AG10803 (cell line): ENCODE data around the gene SLC25A30.
"Not testable (repeated sequence)": the region's sequence is repeated elsewhere in the genome, so short reads cannot be mapped to it uniquely, and the experiment has no call there.

Source experiments
- DNase-seq: peaks from one replicate; pipeline ENCODE4 v3.0.0; 2010; ENCODE audit warnings: low read depth
- H3K4me3 ChIP-seq: 2 replicates; pipeline ENCODE4 v1.5.1; 2011; ENCODE audit warnings: mild to moderate bottlenecking, low read length, control low read depth
- CTCF ChIP-seq: conservative IDR thresholded peaks from 2 replicates; pipeline ENCODE4 v1.5.1; 2011; ENCODE audit warnings: mild to moderate bottlenecking, low read length, control low read depth, inconsistent platforms

The SLC25A30 gene

GRCh38 chr13:45352031-45352430 lies 66.1 kb downstream of the SLC25A30 start:
- H3K4me3 ChIP-seq = no peak overlapping the region
- TF ChIP-seq CTCF = no peak
- DNase-seq = no peak

- TF ChIP-seq CTCF = no peak
- no peak for DNase-seq
- no peak overlapping the region for H3K4me3 ChIP-seq
Observed at GRCh38 chr13:45350152-45350551, 68.0 kb downstream of the SLC25A30 start.

- no peak overlapping the region for H3K4me3 ChIP-seq
- DNase-seq = peak; percentile 48
- TF ChIP-seq CTCF = no peak
Observed at GRCh38 chr13:45349438-45349837, 68.7 kb downstream of the SLC25A30 start.

- not testable (repeated sequence) for DNase-seq, H3K4me3 ChIP-seq
Observed at GRCh38 chr13:45344064-45344463, 74.1 kb downstream of the SLC25A30 start.
